Upper lobe of left lung (tissue), 6 donors: ENCODE measurements around the gene SPDEF. TPM values are rescaled to one million over a fixed set of nuclear protein-coding genes. Genes with fewer than 3 reads are reported as not detected.
A peak's percentile ranks its signal among the peaks of the same experiment; 100 is the strongest.

Experiments used
- ATAC-seq, 2 donors: fragments of 200-7000 bp; cut with Tn5 transposase; one replicate each; pipeline ENCODE4 v1.9.1; 2022; ENCODE audit warnings: mild to moderate bottlenecking in 2 of 2, moderate library complexity in 2 of 2; ENCODE audit not compliant: low FRiP score in 2 of 2
- DNase-seq, 2 donors: peaks; one replicate each; pipeline ENCODE4 v3.0.0-alpha.2; 2019 to 2020
- H3K27ac ChIP-seq, 4 donors: fragments of 200-600 bp; sonication (generic); one replicate each; pipeline ENCODE4 v1.5.1; 2016 to 2019
- H3K27me3 ChIP-seq, 4 donors: fragments of 200-600 bp; sonication (generic); one replicate each; pipeline ENCODE4 v1.5.1; 2017 to 2019
- H3K36me3 ChIP-seq, 4 donors: fragments of 200-600 bp; sonication (generic); one replicate each; pipeline ENCODE4 v1.5.1; 2016 to 2019
- H3K4me1 ChIP-seq, 4 donors: fragments of 200-600 bp; sonication (generic); one replicate each; pipeline ENCODE4 v1.5.1; 2018 to 2019
- H3K4me3 ChIP-seq, 4 donors: fragments of 200-600 bp; sonication (generic); one replicate each; pipeline ENCODE4 v1.5.1; 2017 to 2019; ENCODE audit warnings: mild to moderate bottlenecking in 2 of 4, moderate library complexity in 1 of 4
- H3K9me3 ChIP-seq, 4 donors: fragments of 200-600 bp; sonication (generic); one replicate each; pipeline ENCODE4 v1.5.1; 2018 to 2019
- EP300 ChIP-seq, 4 donors: sonication (generic); formaldehyde crosslinking; IDR thresholded peaks; one replicate each; pipeline ENCODE4 v1.5.1; 2017; ENCODE audit warnings: antibody characterized with exemption in 4 of 4, control low read depth in 2 of 4
- POLR2A ChIP-seq, 4 donors: fragments of 450-650 bp; IDR thresholded peaks; one replicate each; pipeline ENCODE4 v1.5.1; 2016 to 2017; ENCODE audit warnings: antibody characterized with exemption in 4 of 4, mild to moderate bottlenecking in 2 of 4
- POLR2AphosphoS5 ChIP-seq, 2 donors: sonication (generic); formaldehyde crosslinking; IDR thresholded peaks; one replicate each; pipeline ENCODE4 v1.5.1; 2017; ENCODE audit warnings: antibody characterized with exemption in 2 of 2
- WGBS, 2 donors: methylation state at CpG; one replicate each; pipeline ENCODE4 v1.1.5; 2017 to 2018; 5-methylcytosine and 5-hydroxymethylcytosine counted together
- total RNA-seq, 6 donors: library from RNA; depleted of rRNA in 4 of 6; stranded (reverse); fragments of >200 nt in 4 of 6; gene quantifications; one replicate each; pipeline versions ENCODE4 v1.1.0 to v1.2.1, GENCODE V29; 2016 to 2021
- TF ChIP-seq, protein P1 (sequence below), 6 experiments: fragments of 450-650 bp in 4 of 6; fragments of 200-600 bp in 2 of 6; sonication (generic) in 2 of 6; IDR thresholded peaks; one replicate each; pipeline ENCODE4 v1.5.1; 2016 to 2019; ENCODE audit warnings: antibody characterized with exemption in 6 of 6
- donor health status: DM: no; HTN: no; CAD: no; lungs with moderate emphysema.
- donor health status: DM: no; HTN: yes; CAD: no; lungs with severe emphysema.

Gene SPDEF
- total RNA-seq, 6 donors from 2014 or later: 0.61 to 5.2 (median 3.8) TPM

DNA sequence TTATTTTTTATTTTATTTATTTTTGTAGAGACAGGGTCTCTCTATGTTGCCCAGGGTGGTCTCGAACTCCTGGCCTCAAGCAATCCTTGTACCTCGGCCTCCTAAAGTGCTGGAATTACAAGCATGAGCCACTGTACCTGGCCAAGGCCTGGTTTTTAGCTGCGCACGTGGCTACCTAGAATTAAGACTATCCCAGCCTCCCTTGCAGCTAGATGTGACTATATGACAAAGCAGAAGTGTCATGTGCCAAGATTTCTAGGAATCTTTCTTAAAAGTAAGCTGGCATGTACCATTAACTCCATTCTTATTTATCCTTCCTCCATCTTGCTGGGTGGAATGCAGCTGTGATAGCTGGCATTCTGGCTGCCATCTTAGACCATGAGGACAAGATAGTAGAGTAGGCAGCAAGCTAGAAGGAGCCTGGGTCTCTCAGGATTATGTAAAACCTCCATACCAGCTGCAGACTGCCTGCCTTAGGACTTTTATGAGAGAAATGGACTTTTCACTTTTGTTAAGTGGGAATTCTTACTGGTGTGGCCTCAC lies 2.1 kb upstream of the SPDEF start:
- no peak for TF ChIP-seq POLR2AphosphoS5 (IDR thresholded peaks at IDR 0.05)
- no peak for TF ChIP-seq POLR2A (IDR thresholded peaks at IDR 0.05)
- TF ChIP-seq, protein P1, sequence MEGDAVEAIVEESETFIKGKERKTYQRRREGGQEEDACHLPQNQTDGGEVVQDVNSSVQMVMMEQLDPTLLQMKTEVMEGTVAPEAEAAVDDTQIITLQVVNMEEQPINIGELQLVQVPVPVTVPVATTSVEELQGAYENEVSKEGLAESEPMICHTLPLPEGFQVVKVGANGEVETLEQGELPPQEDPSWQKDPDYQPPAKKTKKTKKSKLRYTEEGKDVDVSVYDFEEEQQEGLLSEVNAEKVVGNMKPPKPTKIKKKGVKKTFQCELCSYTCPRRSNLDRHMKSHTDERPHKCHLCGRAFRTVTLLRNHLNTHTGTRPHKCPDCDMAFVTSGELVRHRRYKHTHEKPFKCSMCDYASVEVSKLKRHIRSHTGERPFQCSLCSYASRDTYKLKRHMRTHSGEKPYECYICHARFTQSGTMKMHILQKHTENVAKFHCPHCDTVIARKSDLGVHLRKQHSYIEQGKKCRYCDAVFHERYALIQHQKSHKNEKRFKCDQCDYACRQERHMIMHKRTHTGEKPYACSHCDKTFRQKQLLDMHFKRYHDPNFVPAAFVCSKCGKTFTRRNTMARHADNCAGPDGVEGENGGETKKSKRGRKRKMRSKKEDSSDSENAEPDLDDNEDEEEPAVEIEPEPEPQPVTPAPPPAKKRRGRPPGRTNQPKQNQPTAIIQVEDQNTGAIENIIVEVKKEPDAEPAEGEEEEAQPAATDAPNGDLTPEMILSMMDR (IDR thresholded peaks at IDR 0.05): no peak
- no peak for TF ChIP-seq EP300 (IDR thresholded peaks at IDR 0.05)
- WGBS, 2 donors: 77 to 86% methylated on average over 4 of the region's 4 CpGs
- no peak for ATAC-seq
- H3K9me3 ChIP-seq: peaks cover 0 to 3% (median 0%) of the 10 kb centered on the region in 4 donors
- no peaks in the 10 kb centered on the region for H3K36me3 ChIP-seq
- H3K4me1 ChIP-seq: peaks cover 0 to 19% (median 4%) of the 10 kb centered on the region in 4 donors
- no peak for DNase-seq
- no peaks in the 10 kb centered on the region for H3K27me3 ChIP-seq
- no peak overlapping the region for H3K27ac ChIP-seq
- H3K4me3 ChIP-seq: no peak overlapping the region

DNA sequence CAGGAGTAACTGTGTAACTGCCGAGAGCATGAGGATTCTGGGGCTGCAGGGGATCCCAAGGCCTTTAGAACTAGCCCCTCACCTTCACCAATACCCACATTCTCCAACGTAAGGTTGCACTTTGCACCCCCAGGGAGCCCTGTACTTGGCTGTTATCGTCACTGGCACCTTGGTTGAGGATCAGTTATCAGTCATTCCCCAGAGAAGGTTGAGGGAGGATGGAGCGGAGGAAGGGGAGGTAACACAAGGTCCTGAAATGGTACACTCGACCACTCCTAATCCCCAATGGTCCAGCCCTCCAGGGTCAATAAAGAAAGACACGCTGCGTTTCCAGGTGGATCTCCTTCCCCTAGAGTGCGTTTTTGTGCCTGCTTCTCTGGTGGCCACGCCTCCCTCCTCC lies 1.1 kb upstream of the SPDEF start:
- Histone ChIP-seq H3K36me3 (no peaks in the 10 kb centered on the region), H3K9me3 (peaks cover 0 to 3% (median 0%) of the 10 kb centered on the region in 4 donors), H3K27me3 (no peaks in the 10 kb centered on the region), H3K4me1 (peaks cover 0 to 19% (median 5%) of the 10 kb centered on the region in 4 donors), H3K4me3 (no peak overlapping the region), H3K27ac (no peak overlapping the region)
- WGBS, 2 donors: 80 to 86% methylated on average over 9 of the region's 9 CpGs
- no peak for TF ChIP-seq POLR2A (IDR thresholded peaks at IDR 0.05)
- TF ChIP-seq, protein P1 (IDR thresholded peaks at IDR 0.05): no peak
- ATAC-seq: no peak
- DNase-seq: no peak

DNA sequence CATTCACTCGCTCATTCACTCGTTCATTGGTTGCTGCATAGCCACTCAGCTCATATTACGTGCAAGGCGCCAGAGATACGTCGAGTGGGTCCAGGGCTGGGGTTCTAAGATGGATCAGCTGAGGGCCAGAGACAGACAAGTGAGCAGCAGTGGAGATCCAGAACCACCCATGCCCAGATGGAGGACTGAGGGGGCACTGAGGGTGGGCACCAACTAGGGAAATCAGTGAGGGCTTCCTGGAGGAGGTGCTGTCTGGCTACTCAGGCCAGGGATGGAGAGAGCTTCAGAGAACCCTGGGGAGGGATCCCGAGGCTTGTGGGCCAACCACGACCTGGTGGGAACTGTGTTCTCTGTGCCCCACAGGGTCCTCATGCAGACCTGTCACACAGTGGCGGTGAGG lies 364 bp upstream of the SPDEF start:
- Histone ChIP-seq H3K27ac (no peak overlapping the region), H3K4me3 (peak overlapping the region in 1 of 4 donors; percentile 41), H3K9me3 (peaks cover 0 to 3% (median 0%) of the 10 kb centered on the region in 4 donors), H3K27me3 (no peaks in the 10 kb centered on the region), H3K4me1 (peaks cover 0 to 19% (median 5%) of the 10 kb centered on the region in 4 donors), H3K36me3 (no peaks in the 10 kb centered on the region)
- no peak for TF ChIP-seq EP300 (IDR thresholded peaks at IDR 0.05)
- TF ChIP-seq, protein P1 (IDR thresholded peaks at IDR 0.05): no peak
- no peak for TF ChIP-seq POLR2A (IDR thresholded peaks at IDR 0.05)
- TF ChIP-seq POLR2AphosphoS5 (IDR thresholded peaks at IDR 0.05): no peak
- 68 to 89% methylated on average over 6 to 9 of the region's 9 CpGs for WGBS, 2 donors
- DNase-seq: no peak
- ATAC-seq: no peak

DNA sequence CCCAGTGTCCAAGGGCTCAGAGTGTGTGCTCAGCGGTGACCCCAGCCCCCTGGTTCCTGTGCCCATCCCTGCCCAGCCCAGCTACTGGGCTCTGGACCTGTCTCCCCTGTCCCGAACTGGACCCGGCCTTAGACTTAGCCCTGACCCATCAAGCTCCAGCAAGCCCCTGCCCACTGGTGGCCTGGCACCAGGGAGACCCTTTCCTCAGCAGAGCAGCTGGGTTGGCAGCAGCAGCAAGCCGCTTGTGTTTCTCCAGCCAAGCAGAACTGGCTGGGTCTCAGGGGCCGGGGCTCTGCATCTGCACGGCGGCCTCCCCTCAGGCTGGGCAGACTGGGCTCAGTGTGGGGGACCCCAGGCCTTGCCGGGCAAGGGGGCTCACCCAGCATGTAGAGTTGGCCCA lies 801 bp downstream of the SPDEF start:
- Histone ChIP-seq H3K27ac (no peak overlapping the region), H3K9me3 (peaks cover 0 to 3% (median 0%) of the 10 kb centered on the region in 4 donors), H3K27me3 (no peaks in the 10 kb centered on the region), H3K36me3 (no peaks in the 10 kb centered on the region), H3K4me1 (peaks cover 0 to 13% (median 5%) of the 10 kb centered on the region in 4 donors), H3K4me3 (peak overlapping the region in 3 of 4 donors; percentile 9 to 41 (median 15))
- 83 to 86% methylated on average over 7 to 8 of the region's 8 CpGs for WGBS, 2 donors
- ATAC-seq: no peak
- no peak for DNase-seq
- no peak for TF ChIP-seq POLR2AphosphoS5 (IDR thresholded peaks at IDR 0.05)
- TF ChIP-seq, protein P1 (IDR thresholded peaks at IDR 0.05): no peak
- no peak for TF ChIP-seq EP300 (IDR thresholded peaks at IDR 0.05)
- TF ChIP-seq POLR2A (IDR thresholded peaks at IDR 0.05): no peak

DNA sequence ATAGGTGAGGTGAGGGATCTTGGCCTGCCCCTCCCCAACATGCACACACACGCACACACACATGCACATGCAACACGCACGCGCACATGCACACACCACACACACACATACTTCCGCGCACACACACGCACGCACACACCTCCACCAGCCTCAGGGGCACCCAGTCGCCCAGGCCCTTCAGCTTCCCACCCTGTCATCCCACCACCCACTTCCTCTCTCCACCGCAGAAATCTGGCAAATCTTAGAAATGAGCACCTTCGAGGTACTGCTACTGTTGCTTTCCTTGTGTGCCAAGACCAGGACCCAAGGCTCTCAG lies 1.2 kb downstream of the SPDEF start:
- ATAC-seq: no peak
- Histone ChIP-seq H3K4me3 (peak overlapping the region in 1 of 4 donors; percentile 41), H3K27me3 (no peaks in the 10 kb centered on the region), H3K9me3 (peaks cover 0 to 3% (median 0%) of the 10 kb centered on the region in 4 donors), H3K36me3 (no peaks in the 10 kb centered on the region), H3K27ac (no peak overlapping the region), H3K4me1 (peaks cover 0 to 13% (median 5%) of the 10 kb centered on the region in 4 donors)
- 65 to 88% methylated on average over 7 to 11 of the region's 11 CpGs for WGBS, 2 donors
- TF ChIP-seq, protein P1 (IDR thresholded peaks at IDR 0.05): no peak
- TF ChIP-seq EP300 (IDR thresholded peaks at IDR 0.05) (no peak), POLR2A (IDR thresholded peaks at IDR 0.05) (no peak), POLR2AphosphoS5 (IDR thresholded peaks at IDR 0.05) (no peak)
- peak in 1 of 2 donors; percentile 65 for DNase-seq
